NB4 (cell line): ENCODE measurements around the gene SPOCK3.

Experiments
- CTCF ChIP-seq: IDR thresholded peaks from one replicate; pipeline ENCODE4 v1.5.1; 2012; ENCODE audit warnings: low read depth, low read length
- MYC ChIP-seq: IDR thresholded peaks from 2 replicates; pipeline ENCODE4 v1.6.1; 2011; ENCODE audit warnings: low read depth, low read length
- POLR2A ChIP-seq: IDR thresholded peaks from 2 replicates; pipeline ENCODE4 v1.6.1; 2011; ENCODE audit warnings: mild to moderate bottlenecking; ENCODE audit not compliant: insufficient read length; ENCODE audit errors: extremely low read depth
- TF ChIP-seq, protein P1 (sequence below): IDR thresholded peaks from 2 replicates; pipeline ENCODE4 v1.6.1; 2011; ENCODE audit warnings: low read depth, low read length

- TF ChIP-seq CTCF (no peak), POLR2A (no peak), MYC (no peak)
- TF ChIP-seq, protein P1, sequence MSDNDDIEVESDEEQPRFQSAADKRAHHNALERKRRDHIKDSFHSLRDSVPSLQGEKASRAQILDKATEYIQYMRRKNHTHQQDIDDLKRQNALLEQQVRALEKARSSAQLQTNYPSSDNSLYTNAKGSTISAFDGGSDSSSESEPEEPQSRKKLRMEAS = no peak
These were observed 83.7 kb downstream of the SPOCK3 start for GRCh38 chr4:167150587-167150986.
